ENCODE measurements around the gene CFI. TPM values are rescaled to one million over a fixed set of nuclear protein-coding genes. Genes with fewer than 3 reads are reported as not detected.

CFI gene
- total and polyA plus RNA-seq, 2 experiments from 2014 or later, result 112 to 163 TPM

- TF ChIP-seq EZH2 (IDR thresholded peaks at IDR 0.05; ENCODE audit: borderline replicate concordance), result no peak
- TF ChIP-seq CTCF (IDR thresholded peaks at IDR 0.05; ENCODE audit: poor library complexity), result no peak
- TF ChIP-seq EZH2phosphoT487 (IDR thresholded peaks at IDR 0.05; ENCODE audit: low read depth, severe bottlenecking, unreplicated experiment), result no peak
- Histone ChIP-seq H3K27ac (no peak within 1 kb of the TSS), H3K9me3 (ENCODE audit: low read depth) (no peaks in the 10 kb centered on the region), H3K36me3 (replicated peaks; ENCODE audit: insufficient read depth, low read depth) (no peaks in the 10 kb centered on the region), H3K9me2 (replicated peaks; ENCODE audit: insufficient read depth) (no peaks in the 10 kb centered on the region), H3K27me3 (no peaks in the 10 kb centered on the region), H2AFZ (no peak within 1 kb of the TSS), H3K4me1 (ENCODE audit: insufficient read depth) (no peaks in the 10 kb centered on the region), H3K79me2 (no peaks in the 10 kb centered on the region), H3K4me2 (peak within 1 kb of the TSS; percentile 20), H3K4me3 (no peak within 1 kb of the TSS), H4K20me1 (ENCODE audit: insufficient read depth, poor library complexity, severe bottlenecking) (no peaks in the 10 kb centered on the region)
- 41% methylated on average over 5 of the region's 5 CpGs for WGBS (ENCODE audit: low lambda C conversion rate, missing lambda C conversion rate)
- DNase-seq (ENCODE audit: low spot score), result no peak
Observed at GRCh38 chr4:109847896-109848442, 46.2 kb upstream of the CFI start, which contains the start of gene LRIT3. Gene LRIT3 (plus strand): TSS chr4:109848107. CDS start chr4:109848202, 95 bp downstream.

- H3K36me3 ChIP-seq (replicated peaks; ENCODE audit: insufficient read depth, low read depth), result no peaks in the 10 kb centered on the region
- peak; percentile 33 for DNase-seq (ENCODE audit: low spot score)
- H3K4me1 ChIP-seq (ENCODE audit: insufficient read depth), result no peaks in the 10 kb centered on the region
- H3K27me3 ChIP-seq, result no peaks in the 10 kb centered on the region
- 34% methylated on average over 6 of the region's 6 CpGs for WGBS (ENCODE audit: low lambda C conversion rate, missing lambda C conversion rate)
- H3K4me3 ChIP-seq, result no peak overlapping the region
- no peaks in the 10 kb centered on the region for H4K20me1 ChIP-seq (ENCODE audit: insufficient read depth, poor library complexity, severe bottlenecking)
- no peaks in the 10 kb centered on the region for H3K9me2 ChIP-seq (replicated peaks; ENCODE audit: insufficient read depth)
- H3K27ac ChIP-seq, result no peak overlapping the region
- H3K79me2 ChIP-seq, result no peaks in the 10 kb centered on the region
- H3K4me2 ChIP-seq, result peak overlapping the region; percentile 20
- H3K9me3 ChIP-seq (ENCODE audit: low read depth), result no peaks in the 10 kb centered on the region
- TF ChIP-seq EZH2phosphoT487 (IDR thresholded peaks at IDR 0.05; ENCODE audit: low read depth, severe bottlenecking, unreplicated experiment) (no peak), CTCF (IDR thresholded peaks at IDR 0.05; ENCODE audit: poor library complexity) (no peak), EZH2 (IDR thresholded peaks at IDR 0.05; ENCODE audit: borderline replicate concordance) (no peak)
- no peak overlapping the region for H2AFZ ChIP-seq
Observed at GRCh38 chr4:109846395-109847098, 44.7 kb upstream of the CFI start.

GRCh38 chr4:109836985-109837384 lies 35.2 kb upstream of the CFI start:
- H3K9me3 ChIP-seq (ENCODE audit: low read depth), result no peaks in the 10 kb centered on the region
- WGBS (ENCODE audit: low lambda C conversion rate, missing lambda C conversion rate), result 89% methylated on average over 3 of the region's 3 CpGs
- TF ChIP-seq EZH2 (IDR thresholded peaks at IDR 0.05; ENCODE audit: borderline replicate concordance), result no peak
- no peak for TF ChIP-seq EZH2phosphoT487 (IDR thresholded peaks at IDR 0.05; ENCODE audit: low read depth, severe bottlenecking, unreplicated experiment)
- TF ChIP-seq CTCF (IDR thresholded peaks at IDR 0.05; ENCODE audit: poor library complexity), result no peak
- DNase-seq (ENCODE audit: low spot score), result no peak
- H2AFZ ChIP-seq, result no peak overlapping the region
- H3K9me2 ChIP-seq (replicated peaks; ENCODE audit: insufficient read depth), result no peaks in the 10 kb centered on the region
- H4K20me1 ChIP-seq (ENCODE audit: insufficient read depth, poor library complexity, severe bottlenecking), result no peaks in the 10 kb centered on the region
- no peak overlapping the region for H3K4me3 ChIP-seq
- H3K4me2 ChIP-seq, result no peak overlapping the region
- H3K36me3 ChIP-seq (replicated peaks; ENCODE audit: insufficient read depth, low read depth), result no peaks in the 10 kb centered on the region
- no peaks in the 10 kb centered on the region for H3K27me3 ChIP-seq
- no peaks in the 10 kb centered on the region for H3K4me1 ChIP-seq (ENCODE audit: insufficient read depth)
- no peak overlapping the region for H3K27ac ChIP-seq
- no peaks in the 10 kb centered on the region for H3K79me2 ChIP-seq

Data from hepatocyte (in vitro differentiated cells).